DOHH2 (cell line): ENCODE results near the gene ZMIZ1.

Experiments
- H3F3A ChIP-seq: fragments of 200-600 bp; sonication (generic), shearing (Covaris generic); 2 replicates; pipeline ENCODE4 v1.6.0; 2016; ENCODE audit warnings: antibody characterized with exemption, mild to moderate bottlenecking; ENCODE audit not compliant: control insufficient read depth, insufficient read depth
- H3K27ac ChIP-seq: fragments of 200-600 bp; sonication (generic); 2 replicates; pipeline ENCODE4 v1.5.1; 2014; ENCODE audit warnings: low read depth, mild to moderate bottlenecking, low read length, moderate library complexity
- H3K27me3 ChIP-seq: fragments of 200-600 bp; sonication (generic); 2 replicates; pipeline ENCODE4 v1.6.1; 2014; ENCODE audit warnings: mild to moderate bottlenecking, low read length, mixed read lengths; ENCODE audit not compliant: control insufficient read depth
- H3K36me3 ChIP-seq: fragments of 200-600 bp; sonication (generic); 2 replicates; pipeline ENCODE4 v1.6.1; 2014; ENCODE audit warnings: mild to moderate bottlenecking, low read length, moderate library complexity, mixed read lengths; ENCODE audit not compliant: control insufficient read depth
- H3K4me1 ChIP-seq: fragments of 200-600 bp; sonication (generic); 2 replicates; pipeline ENCODE4 v1.6.1; 2014; ENCODE audit warnings: mild to moderate bottlenecking, low read length, mixed read lengths; ENCODE audit not compliant: control insufficient read depth
- H3K4me2 ChIP-seq: fragments of 200-600 bp; sonication (generic); 2 replicates; pipeline ENCODE4 v1.6.0; 2014; ENCODE audit warnings: mild to moderate bottlenecking, low read length, moderate library complexity
- H3K4me3 ChIP-seq: fragments of 200-600 bp; sonication (generic); 2 replicates; pipeline ENCODE4 v1.5.1; 2014; ENCODE audit warnings: mild to moderate bottlenecking, low read length, mixed read lengths
- H3K79me2 ChIP-seq: fragments of 200-600 bp; sonication (generic); 2 replicates; pipeline ENCODE4 v1.6.1; 2014; ENCODE audit warnings: mild to moderate bottlenecking, low read length, mixed read lengths; ENCODE audit not compliant: control insufficient read depth
- H3K9me2 ChIP-seq: fragments of 200-600 bp; sonication (generic); replicated peaks from 2 replicates; pipeline ENCODE4 v1.6.1; 2014; ENCODE audit warnings: mild to moderate bottlenecking, low read length, mixed read lengths; ENCODE audit not compliant: control insufficient read depth
- H3K9me3 ChIP-seq: fragments of 200-600 bp; sonication (generic); 2 replicates; pipeline ENCODE4 v1.6.1; 2014; ENCODE audit warnings: antibody characterized with exemption, low read length, mixed read lengths; ENCODE audit not compliant: control insufficient read depth, insufficient read depth
- H4K20me1 ChIP-seq: fragments of 200-600 bp; sonication (generic); 2 replicates; pipeline ENCODE4 v1.6.0; 2014; ENCODE audit warnings: low read depth, mild to moderate bottlenecking, antibody characterized with exemption, low read length, moderate library complexity; ENCODE audit not compliant: control insufficient read depth, insufficient read depth
- CTCF ChIP-seq: fragments of 200-600 bp; sonication (generic); IDR thresholded peaks from one replicate; pipeline ENCODE4 v1.5.1; 2014; ENCODE audit warnings: antibody characterized with exemption, mild to moderate bottlenecking, low read depth, low read length; ENCODE audit not compliant: poor library complexity, severe bottlenecking
- EZH2phosphoT487 ChIP-seq: fragments of 200-600 bp; sonication (generic); IDR thresholded peaks from 2 replicates; pipeline ENCODE4 v1.6.1; 2017; ENCODE audit warnings: borderline replicate concordance, mild to moderate bottlenecking, antibody characterized with exemption, low read length, moderate library complexity, mixed read lengths

The ZMIZ1 gene

GRCh38 chr10:79098596-79099015 lies 29.8 kb downstream of the ZMIZ1 start:
- H4K20me1 ChIP-seq: peaks cover 21% of the 10 kb centered on the region
- no peak for TF ChIP-seq CTCF
- no peak for TF ChIP-seq EZH2phosphoT487
- H3K27ac ChIP-seq: no peak overlapping the region
- H3K9me3 ChIP-seq: no peaks in the 10 kb centered on the region
- no peaks in the 10 kb centered on the region for H3K36me3 ChIP-seq
- H3K9me2 ChIP-seq: no peaks in the 10 kb centered on the region
- peaks cover 10% of the 10 kb centered on the region; the same call in 1 of the 2 replicates for H3F3A ChIP-seq
- H3K4me1 ChIP-seq: peaks cover 66% of the 10 kb centered on the region
- peak overlapping the region; percentile 47 for H3K4me2 ChIP-seq
- no peak overlapping the region for H3K4me3 ChIP-seq
- 0 out of 2 replicates have a peak, but pooled peaks cover 7% of the 10 kb centered on the region for H3K27me3 ChIP-seq
- no peaks in the 10 kb centered on the region for H3K79me2 ChIP-seq

- H3K9me3 ChIP-seq: no peaks in the 10 kb centered on the region
- no peak overlapping the region for H3K4me3 ChIP-seq
- no peak for TF ChIP-seq EZH2phosphoT487
- no peak for TF ChIP-seq CTCF
- H3K79me2 ChIP-seq: no peaks in the 10 kb centered on the region
- H3K9me2 ChIP-seq: no peaks in the 10 kb centered on the region
- no peaks in the 10 kb centered on the region for H3K36me3 ChIP-seq
- H4K20me1 ChIP-seq: peaks cover 15% of the 10 kb centered on the region; the same call in 1 of the 2 replicates
- H3F3A ChIP-seq: peaks cover 6% of the 10 kb centered on the region; the same call in 1 of the 2 replicates
- H3K27me3 ChIP-seq: 0 out of 2 replicates have a peak, but pooled peaks cover 7% of the 10 kb centered on the region
- H3K4me2 ChIP-seq: no peak overlapping the region
- no peak overlapping the region for H3K27ac ChIP-seq
- H3K4me1 ChIP-seq: peaks cover 53% of the 10 kb centered on the region
Observed at GRCh38 chr10:79099898-79100448, 31.2 kb downstream of the ZMIZ1 start.

GRCh38 chr10:79100771-79101170 lies 32.0 kb downstream of the ZMIZ1 start:
- H3K27ac ChIP-seq: no peak overlapping the region
- no peak overlapping the region for H3K4me3 ChIP-seq
- TF ChIP-seq CTCF: no peak
- TF ChIP-seq EZH2phosphoT487: no peak
- H3F3A ChIP-seq: peaks cover 6% of the 10 kb centered on the region; the same call in 1 of the 2 replicates
- H3K79me2 ChIP-seq: no peaks in the 10 kb centered on the region
- H4K20me1 ChIP-seq: peaks cover 13% of the 10 kb centered on the region; the same call in 1 of the 2 replicates
- no peaks in the 10 kb centered on the region for H3K9me2 ChIP-seq
- no peak overlapping the region for H3K4me2 ChIP-seq
- no peaks in the 10 kb centered on the region for H3K36me3 ChIP-seq
- H3K27me3 ChIP-seq: 0 out of 2 replicates have a peak, but pooled peaks cover 5% of the 10 kb centered on the region
- H3K9me3 ChIP-seq: no peaks in the 10 kb centered on the region
- peaks cover 52% of the 10 kb centered on the region for H3K4me1 ChIP-seq
